Retinal pigment epithelial cell (primary cell): ENCODE measurements around the gene AKAP13.

Source experiments
- DNase-seq: peaks from one replicate; pipeline ENCODE4 v3.0.0-alpha.2; 2010; ENCODE audit warnings: low read depth
- H3K4me3 ChIP-seq: 2 replicates; pipeline ENCODE4 v1.5.1; 2011; ENCODE audit warnings: mild to moderate bottlenecking, low read length, control low read depth, moderate library complexity
- TF ChIP-seq, protein P1 (sequence below): conservative IDR thresholded peaks from 2 replicates; pipeline ENCODE4 v1.5.1; 2011; ENCODE audit warnings: low read depth, low read length, control low read depth, inconsistent platforms

The AKAP13 gene

GRCh38 chr15:85725019-85725418, 344.6 kb downstream of the AKAP13 start:
- DNase-seq: no peak
- TF ChIP-seq, protein P1, sequence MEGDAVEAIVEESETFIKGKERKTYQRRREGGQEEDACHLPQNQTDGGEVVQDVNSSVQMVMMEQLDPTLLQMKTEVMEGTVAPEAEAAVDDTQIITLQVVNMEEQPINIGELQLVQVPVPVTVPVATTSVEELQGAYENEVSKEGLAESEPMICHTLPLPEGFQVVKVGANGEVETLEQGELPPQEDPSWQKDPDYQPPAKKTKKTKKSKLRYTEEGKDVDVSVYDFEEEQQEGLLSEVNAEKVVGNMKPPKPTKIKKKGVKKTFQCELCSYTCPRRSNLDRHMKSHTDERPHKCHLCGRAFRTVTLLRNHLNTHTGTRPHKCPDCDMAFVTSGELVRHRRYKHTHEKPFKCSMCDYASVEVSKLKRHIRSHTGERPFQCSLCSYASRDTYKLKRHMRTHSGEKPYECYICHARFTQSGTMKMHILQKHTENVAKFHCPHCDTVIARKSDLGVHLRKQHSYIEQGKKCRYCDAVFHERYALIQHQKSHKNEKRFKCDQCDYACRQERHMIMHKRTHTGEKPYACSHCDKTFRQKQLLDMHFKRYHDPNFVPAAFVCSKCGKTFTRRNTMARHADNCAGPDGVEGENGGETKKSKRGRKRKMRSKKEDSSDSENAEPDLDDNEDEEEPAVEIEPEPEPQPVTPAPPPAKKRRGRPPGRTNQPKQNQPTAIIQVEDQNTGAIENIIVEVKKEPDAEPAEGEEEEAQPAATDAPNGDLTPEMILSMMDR: no peak
- H3K4me3 ChIP-seq: no peak overlapping the region

- TF ChIP-seq, protein P1: no peak
- H3K4me3 ChIP-seq: no peak overlapping the region
- DNase-seq: no peak
These were observed 345.2 kb downstream of the AKAP13 start for GRCh38 chr15:85725564-85725963.

DNA sequence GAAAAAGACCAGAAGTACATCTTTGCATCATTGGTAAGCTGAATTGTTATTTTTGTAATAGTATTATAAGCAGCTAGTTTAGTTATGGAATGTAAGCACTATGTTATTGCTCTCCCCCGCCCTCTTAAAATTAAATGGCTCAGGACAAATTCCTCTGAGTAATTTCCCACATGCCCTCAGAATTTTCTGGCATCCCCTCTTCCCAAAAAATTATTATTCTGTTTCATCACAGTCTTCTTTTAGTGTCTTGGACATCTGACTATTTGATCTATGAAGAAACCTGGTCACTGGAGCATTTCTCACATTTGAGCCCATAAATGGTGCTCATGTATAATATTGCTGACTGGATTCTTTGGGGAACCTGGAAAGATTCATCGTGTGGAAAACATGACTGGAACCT, 346.1 kb downstream of the AKAP13 start:
- DNase-seq: no peak
- TF ChIP-seq, protein P1: no peak
- no peak overlapping the region for H3K4me3 ChIP-seq

DNA sequence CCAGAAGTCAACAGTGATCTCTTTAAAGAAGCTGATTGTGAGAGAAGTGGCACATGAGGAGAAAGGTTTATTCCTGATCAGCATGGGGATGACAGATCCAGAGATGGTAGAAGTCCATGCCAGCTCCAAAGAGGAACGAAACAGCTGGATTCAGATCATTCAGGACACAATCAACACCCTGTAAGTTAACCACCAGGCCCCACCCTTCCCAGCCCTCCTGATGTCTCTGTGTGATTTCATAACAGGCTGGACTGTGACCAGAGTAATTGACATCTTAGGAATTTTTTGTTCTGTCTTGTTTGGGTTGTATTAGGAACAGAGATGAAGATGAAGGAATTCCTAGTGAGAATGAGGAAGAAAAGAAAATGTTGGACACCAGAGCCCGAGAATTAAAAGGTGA, 346.7 kb downstream of the AKAP13 start:
- DNase-seq: no peak
- TF ChIP-seq, protein P1: no peak
- H3K4me3 ChIP-seq: no peak overlapping the region

GRCh38 chr15:85730001-85730820, 349.8 kb downstream of the AKAP13 start:
- no peak overlapping the region for H3K4me3 ChIP-seq
- TF ChIP-seq, protein P1: peak; percentile 71
- DNase-seq: peak; percentile 19

DNA sequence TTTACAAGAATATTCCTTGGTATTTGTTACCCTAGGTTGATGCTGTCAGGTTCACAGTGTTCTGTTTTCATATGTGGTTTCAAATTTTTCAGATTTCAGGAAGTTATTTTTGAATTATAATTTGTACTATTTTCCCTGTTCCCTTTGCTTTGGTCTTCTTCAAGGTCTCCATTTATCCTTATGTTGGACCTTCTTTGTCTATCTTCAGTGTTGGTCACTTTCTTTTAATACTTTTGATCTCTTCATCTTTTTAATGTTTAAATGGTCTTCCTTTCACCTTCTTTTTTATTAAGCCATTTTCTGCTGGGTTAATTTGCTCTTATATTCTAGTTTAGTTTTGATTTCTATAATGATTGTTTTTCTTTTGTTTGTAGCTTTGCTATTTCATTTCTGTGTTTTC, 353.0 kb downstream of the AKAP13 start:
- DNase-seq: no peak
- H3K4me3 ChIP-seq: no peak overlapping the region
- TF ChIP-seq, protein P1: no peak

DNA sequence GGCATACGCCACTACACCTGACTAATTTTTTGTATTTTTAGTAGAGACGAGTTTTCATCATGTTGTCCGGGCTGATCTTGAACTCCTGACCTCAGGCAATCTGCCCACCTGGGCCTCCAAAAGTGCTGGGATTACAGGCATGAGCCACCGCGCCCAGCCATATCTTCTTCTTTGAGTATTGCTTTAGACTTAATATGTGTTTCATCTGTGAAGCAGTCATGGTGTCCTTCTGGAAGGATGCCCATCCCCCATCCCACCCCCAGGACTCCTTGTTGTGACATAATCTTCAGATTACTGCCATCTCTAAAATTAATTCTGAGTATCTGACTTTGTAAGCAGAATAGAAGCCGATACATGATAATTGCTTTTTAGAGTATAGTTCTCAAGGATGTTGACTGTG, 356.7 kb downstream of the AKAP13 start:
- DNase-seq: no peak
- TF ChIP-seq, protein P1: no peak
- no peak overlapping the region for H3K4me3 ChIP-seq
